Endodermal cell (in vitro differentiated cells): ENCODE results near the gene UQCRQ. TPM values are rescaled to one million over a fixed set of nuclear protein-coding genes. Genes with fewer than 3 reads are reported as not detected.

Experiments
- DNase-seq: peaks from one replicate; pipeline ENCODE4 v3.0.0-alpha.2; 2017
- H3K27ac ChIP-seq: 2 replicates; pipeline ENCODE4 v1.5.1; 2013; ENCODE audit warnings: mild to moderate bottlenecking, low read depth, low read length, moderate library complexity
- H3K27me3 ChIP-seq: 2 replicates; pipeline ENCODE4 v1.6.1; 2013; ENCODE audit warnings: mild to moderate bottlenecking, low read length, moderate library complexity; ENCODE audit not compliant: insufficient read depth, control insufficient read depth, poor library complexity, severe bottlenecking
- H3K36me3 ChIP-seq: 2 replicates; pipeline ENCODE4 v1.7.0; 2013; ENCODE audit warnings: mild to moderate bottlenecking, low read length, moderate library complexity; ENCODE audit not compliant: control insufficient read depth, insufficient read depth
- H3K4me1 ChIP-seq: one replicate; pipeline ENCODE4 v1.7.0; 2013; ENCODE audit warnings: low read length; ENCODE audit not compliant: control insufficient read depth, insufficient read depth
- H3K4me3 ChIP-seq: 2 replicates; pipeline ENCODE4 v1.5.1; 2013; ENCODE audit warnings: mild to moderate bottlenecking, low read length, moderate library complexity
- H3K9ac ChIP-seq: 2 replicates; pipeline ENCODE4 v1.6.1; 2013; ENCODE audit warnings: mild to moderate bottlenecking, low read length, moderate library complexity; ENCODE audit not compliant: poor library complexity, severe bottlenecking; ENCODE audit errors: extremely low read depth
- H3K9me3 ChIP-seq: 2 replicates; pipeline ENCODE4 v1.6.1; 2013; ENCODE audit warnings: mild to moderate bottlenecking, low read length, moderate library complexity; ENCODE audit not compliant: control insufficient read depth
- H3K27ac Mint-ChIP-seq: 2 replicates; pipeline ENCODE4 v1.8.0; 2020; ENCODE audit warnings: mixed read lengths
- H3K27me3 Mint-ChIP-seq: 2 replicates; pipeline ENCODE4 v1.8.0; 2021; ENCODE audit warnings: mild to moderate bottlenecking, mixed read lengths; ENCODE audit not compliant: insufficient read depth
- H3K36me3 Mint-ChIP-seq: 2 replicates; pipeline ENCODE4 v1.8.0; 2020; ENCODE audit warnings: low read depth, mixed read lengths
- H3K4me1 Mint-ChIP-seq: 2 replicates; pipeline ENCODE4 v1.8.0; 2020; ENCODE audit warnings: mixed read lengths
- H3K4me3 Mint-ChIP-seq: 2 replicates; pipeline ENCODE4 v1.8.0; 2020; ENCODE audit warnings: mild to moderate bottlenecking, moderate library complexity, mixed read lengths
- H3K9me3 Mint-ChIP-seq: 2 replicates; pipeline ENCODE4 v1.8.0; 2020; ENCODE audit warnings: mild to moderate bottlenecking, mixed read lengths
- CTCF ChIP-seq: fragments of 200-600 bp; sonication (generic); conservative IDR thresholded peaks from 2 replicates; pipeline ENCODE4 v1.5.0; 2021; ENCODE audit warnings: antibody characterized with exemption, mild to moderate bottlenecking
- WGBS, 2 experiments: methylation state at CpG; one replicate each; pipeline versions ENCODE4 v1.1.5 to v1.1.7; 2013; ENCODE audit warnings: missing lambda C conversion rate in 2 of 2, mixed read lengths in 1 of 2; ENCODE audit not compliant: insufficient coverage in 1 of 2, insufficient read length in 1 of 2; 5-methylcytosine and 5-hydroxymethylcytosine counted together
- total RNA-seq, 2 donors: library from RNA; stranded (reverse); fragmentation: NEBNext Ultra II Directional in 1 of 2; extraction: Animal tissue kit (Norgen Biotek cat#: 25700) in 1 of 2; gene quantifications; 2 replicates in 1 of 2; 3 replicates in 1 of 2; pipeline ENCODE4 v1.2.1, GENCODE V29; 2021

Gene UQCRQ
- total RNA-seq, 2 donors from 2014 or later, result 261 to 286 TPM

- peaks cover 4% of the 10 kb centered on the region for H3K4me1 ChIP-seq
- H3K27me3 Mint-ChIP-seq, result peaks cover 42% of the 10 kb centered on the region
- H3K4me3 Mint-ChIP-seq, result peak overlapping the region; percentile 41
- H3K36me3 ChIP-seq, result no peaks in the 10 kb centered on the region
- no peak overlapping the region for H3K27ac Mint-ChIP-seq
- H3K9ac ChIP-seq, result no peak overlapping the region
- 19 to 36% methylated on average over 23 to 66 of the region's 68 CpGs for WGBS, 2 experiments
- DNase-seq, result peak; percentile 95
- H3K27ac ChIP-seq, result no peak overlapping the region
- H3K27me3 ChIP-seq, result peaks cover 40% of the 10 kb centered on the region
- no peaks in the 10 kb centered on the region for H3K9me3 Mint-ChIP-seq
- no peak overlapping the region for H3K4me3 ChIP-seq
- H3K9me3 ChIP-seq, result no peaks in the 10 kb centered on the region
- TF ChIP-seq CTCF, result peak; percentile 47
- peaks cover 12% of the 10 kb centered on the region for H3K4me1 Mint-ChIP-seq
- H3K36me3 Mint-ChIP-seq, result peaks cover 3% of the 10 kb centered on the region
Measured at GRCh38 chr5:132822650-132823480, 43.6 kb upstream of the UQCRQ start.

GRCh38 chr5:132823481-132824050 is 42.9 kb upstream of the UQCRQ start:
- peaks cover 45% of the 10 kb centered on the region for H3K27me3 Mint-ChIP-seq

GRCh38 chr5:132824426-132824825 is 42.0 kb upstream of the UQCRQ start:
- Histone ChIP-seq H3K4me1 (peaks cover 4% of the 10 kb centered on the region), H3K9ac (no peak overlapping the region), H3K36me3 (no peaks in the 10 kb centered on the region), H3K9me3 (no peaks in the 10 kb centered on the region), H3K27me3 (peaks cover 54% of the 10 kb centered on the region), H3K27ac (no peak overlapping the region), H3K4me3 (no peak overlapping the region)
- H3K36me3 Mint-ChIP-seq, result peaks cover 3% of the 10 kb centered on the region
- H3K27ac Mint-ChIP-seq, result no peak overlapping the region
- no peak for DNase-seq
- H3K4me3 Mint-ChIP-seq, result no peak overlapping the region
- 94 to 95% methylated on average over 2 to 3 of the region's 3 CpGs for WGBS, 2 experiments
- peaks cover 45% of the 10 kb centered on the region for H3K27me3 Mint-ChIP-seq
- H3K4me1 Mint-ChIP-seq, result peaks cover 17% of the 10 kb centered on the region
- TF ChIP-seq CTCF, result no peak
- H3K9me3 Mint-ChIP-seq, result no peaks in the 10 kb centered on the region

More at GRCh38 chr5:132823481-132824050, 42.9 kb upstream of the UQCRQ start:
- Mint-ChIP-seq H3K4me1 (peaks cover 12% of the 10 kb centered on the region), H3K36me3 (peaks cover 3% of the 10 kb centered on the region), H3K9me3 (no peaks in the 10 kb centered on the region), H3K4me3 (peak overlapping the region; percentile 41), H3K27ac (peak overlapping the region; percentile 55)
- 78 to 100% methylated on average over 2 to 7 of the region's 7 CpGs for WGBS, 2 experiments
- no peak for TF ChIP-seq CTCF
- Histone ChIP-seq H3K4me3 (no peak overlapping the region), H3K27ac (no peak overlapping the region), H3K36me3 (no peaks in the 10 kb centered on the region), H3K9me3 (no peaks in the 10 kb centered on the region), H3K4me1 (peaks cover 4% of the 10 kb centered on the region), H3K9ac (no peak overlapping the region), H3K27me3 (peaks cover 45% of the 10 kb centered on the region)
- no peak for DNase-seq
